ENCODE results near the gene AKT2. TPM values are rescaled to one million over a fixed set of nuclear protein-coding genes. Genes with fewer than 3 reads are reported as not detected.

The AKT2 gene
- total RNA-seq, 1 experiment from 2014 or later: 150 TPM

GRCh38 chr19:40314656-40315055, 29.5 kb upstream of the AKT2 start:
- no peak overlapping the region for H3K4ac ChIP-seq (ENCODE audit: low read depth, low read length)

More at GRCh38 chr19:40314656-40315055, 29.5 kb upstream of the AKT2 start:
- Histone ChIP-seq H3K4me2 (ENCODE audit: insufficient read depth, insufficient read length, low read length) (no peak overlapping the region), H3K79me1 (ENCODE audit: insufficient read depth, low read depth, low read length, poor library complexity, severe bottlenecking) (no peaks in the 10 kb centered on the region), H3K27ac (ENCODE audit: insufficient read length, low read depth, low read length) (no peak overlapping the region), H3K23me2 (ENCODE audit: insufficient read length, low read depth, low read length, poor library complexity, severe bottlenecking) (no peaks in the 10 kb centered on the region), H4K5ac (ENCODE audit: insufficient read length, low read depth, low read length) (no peak overlapping the region), H2BK5ac (ENCODE audit: insufficient read length, low read length) (no peak overlapping the region), H3T11ph (ENCODE audit: low read length) (no peak overlapping the region), H3K23ac (ENCODE audit: insufficient read length, low read depth, low read length) (no peak overlapping the region), H3K14ac (ENCODE audit: insufficient read depth, low read length) (no peak overlapping the region), H3K79me2 (ENCODE audit: insufficient read depth, low read length) (no peaks in the 10 kb centered on the region), H4K8ac (replicated peaks; ENCODE audit: insufficient read length, low read depth, low read length) (no peak overlapping the region), H2BK12ac (ENCODE audit: insufficient read length, low read depth, low read length) (no peak overlapping the region), H4K91ac (ENCODE audit: insufficient read length, low read depth, low read length) (no peak overlapping the region), H2AFZ (ENCODE audit: low read length) (no peak overlapping the region), H3K56ac (ENCODE audit: insufficient read length, low read depth, low read length) (no peak overlapping the region), H3K9ac (ENCODE audit: extremely low read depth, insufficient read length, low read length) (no peak overlapping the region), H3K27me3 (ENCODE audit: insufficient read depth, low read length) (no peaks in the 10 kb centered on the region), H2BK15ac (ENCODE audit: low read depth, low read length) (no peak overlapping the region), H3K18ac (ENCODE audit: insufficient read length, low read depth, low read length) (no peak overlapping the region), H4K20me1 (ENCODE audit: control insufficient read depth, insufficient read depth, insufficient read length) (no peaks in the 10 kb centered on the region), H3K4me1 (ENCODE audit: insufficient read depth, low read length) (no peaks in the 10 kb centered on the region), H3K9me3 (ENCODE audit: control insufficient read depth, low read depth, low read length) (no peaks in the 10 kb centered on the region), H2BK120ac (ENCODE audit: low read depth, low read length, poor library complexity, severe bottlenecking) (no peak overlapping the region), H2BK20ac (ENCODE audit: low read depth, low read length, poor library complexity, severe bottlenecking) (no peak overlapping the region), H2AK5ac (ENCODE audit: insufficient read length, low read length) (no peak overlapping the region)
- Mint-ChIP-seq H3K27ac (no peak overlapping the region), H3K9me3 (no peaks in the 10 kb centered on the region), H3K27me3 (ENCODE audit: low read depth) (no peaks in the 10 kb centered on the region), H3K36me3 (ENCODE audit: insufficient read depth in 1 of 3, low read depth in 3 of 3) (peaks cover 0 to 11% (median 2%) of the 10 kb centered on the region in 3 experiments; a peak in 4 of 7 replicates), H3K4me3 (no peak overlapping the region), H3K4me1 (peaks cover 0 to 4% of the 10 kb centered on the region in 2 experiments; a peak in 1 of 4 replicates)
- no CpG with 5 or more reads among the region's 2 CpGs for WGBS (ENCODE audit: extremely low coverage, insufficient read length, low lambda C conversion rate)
- no peak for TF ChIP-seq CTCF (conservative IDR thresholded peaks at IDR 0.05)
- DNase-seq: no peak
